ENCODE results near the gene ACTR5. TPM values are rescaled to one million over a fixed set of nuclear protein-coding genes. Genes with fewer than 3 reads are reported as not detected.

The ACTR5 gene
- total RNA-seq, 1 experiment from 2014 or later = 20.0 TPM

GRCh38 chr20:38730989-38731737, 17.1 kb upstream of the ACTR5 start:
- TF ChIP-seq CTCF (IDR thresholded peaks at IDR 0.05; ENCODE audit: insufficient read depth in 1 of 2, low read depth in 1 of 2, low read length in 1 of 2, severe bottlenecking in 1 of 2, unreplicated experiment in 1 of 2) = peak; percentile 100
- H3K27me3 Mint-ChIP-seq (ENCODE audit: insufficient read depth, unreplicated experiment) = peaks cover 66% of the 10 kb centered on the region
- no peaks in the 10 kb centered on the region for H3K9me3 Mint-ChIP-seq (ENCODE audit: unreplicated experiment)
- H3K27me3 ChIP-seq (replicated peaks; ENCODE audit: control insufficient read depth, insufficient read depth, low read length) = peaks cover 9% of the 10 kb centered on the region
- POLR2A ChIA-PET = no interaction called here
- peak overlapping the region; percentile 24 for H3K4me3 ChIP-seq (ENCODE audit: low read depth, low read length)
- intact Hi-C loops (cut with micrococcal nuclease; ENCODE audit: unreplicated experiment) = loop anchor here (1.0 to 2.0 kb wide), 3 partner anchors 17 to 85 kb away; partner anchors contain the start of gene ACTR5
- no TSS peak for BruUV-seq (replicated peaks)
- peaks cover 12% of the 10 kb centered on the region for H3K4me1 Mint-ChIP-seq (ENCODE audit: low read depth, unreplicated experiment)
- peak; percentile 91 to 93 for DNase-seq
- no peaks in the 10 kb centered on the region for H3K36me3 ChIP-seq (ENCODE audit: control insufficient read depth, insufficient read depth, low read length)
- H3K9me3 ChIP-seq = peaks cover 2% of the 10 kb centered on the region; the same call in 1 of the 2 replicates
- H3K36me3 Mint-ChIP-seq (ENCODE audit: insufficient read depth, unreplicated experiment) = no peaks in the 10 kb centered on the region
- no peak overlapping the region for H3K27ac Mint-ChIP-seq (ENCODE audit: unreplicated experiment)
- H3K4me3 Mint-ChIP-seq (ENCODE audit: unreplicated experiment) = peak overlapping the region; percentile 69
- H3K4me1 ChIP-seq = peaks cover 17% of the 10 kb centered on the region
- CTCF ChIA-PET = interaction anchor here (0.6 to 2.3 kb wide), 4 partner anchors 73 to 1143 kb away, joined by 3 to 7 read pairs (median 4); no protein-coding TSS in a partner anchor

GRCh38 chr20:38731738-38732113, 16.5 kb upstream of the ACTR5 start:
- Histone ChIP-seq H3K27me3 (replicated peaks; ENCODE audit: control insufficient read depth, insufficient read depth, low read length) (peaks cover 9% of the 10 kb centered on the region), H3K4me1 (peaks cover 17% of the 10 kb centered on the region), H3K36me3 (ENCODE audit: control insufficient read depth, insufficient read depth, low read length) (no peaks in the 10 kb centered on the region), H3K4me3 (ENCODE audit: low read depth, low read length) (no peak overlapping the region), H3K9me3 (peaks cover 2% of the 10 kb centered on the region; the same call in 1 of the 2 replicates)
- peak overlapping the region; percentile 69 for H3K4me3 Mint-ChIP-seq (ENCODE audit: unreplicated experiment)
- intact Hi-C loops (cut with micrococcal nuclease; ENCODE audit: unreplicated experiment) = loop anchor here (1.0 to 2.0 kb wide), 3 partner anchors 17 to 85 kb away; partner anchors contain the start of gene ACTR5
- DNase-seq = no peak
- H3K9me3 Mint-ChIP-seq (ENCODE audit: unreplicated experiment) = no peaks in the 10 kb centered on the region
- CTCF ChIA-PET = interaction anchor here (0.6 to 2.3 kb wide), 2 partner anchors 73 to 201 kb away, joined by 3 to 7 read pairs; no protein-coding TSS in a partner anchor
- POLR2A ChIA-PET = no interaction called here
- BruUV-seq (replicated peaks) = no TSS peak
- peak in 1 of 2 experiments; percentile 6 for TF ChIP-seq CTCF (IDR thresholded peaks at IDR 0.05; ENCODE audit: insufficient read depth in 1 of 2, low read depth in 1 of 2, low read length in 1 of 2, severe bottlenecking in 1 of 2, unreplicated experiment in 1 of 2)
- no peaks in the 10 kb centered on the region for H3K36me3 Mint-ChIP-seq (ENCODE audit: insufficient read depth, unreplicated experiment)
- H3K27ac Mint-ChIP-seq (ENCODE audit: unreplicated experiment) = no peak overlapping the region
- H3K27me3 Mint-ChIP-seq (ENCODE audit: insufficient read depth, unreplicated experiment) = peaks cover 64% of the 10 kb centered on the region
- H3K4me1 Mint-ChIP-seq (ENCODE audit: low read depth, unreplicated experiment) = peaks cover 12% of the 10 kb centered on the region

GRCh38 chr20:38732981-38733380, 15.3 kb upstream of the ACTR5 start:
- Histone ChIP-seq H3K4me3 (ENCODE audit: low read depth, low read length) (no peak overlapping the region), H3K4me1 (peaks cover 17% of the 10 kb centered on the region), H3K9me3 (peaks cover 2% of the 10 kb centered on the region; the same call in 1 of the 2 replicates), H3K27me3 (replicated peaks; ENCODE audit: control insufficient read depth, insufficient read depth, low read length) (peaks cover 9% of the 10 kb centered on the region), H3K36me3 (ENCODE audit: control insufficient read depth, insufficient read depth, low read length) (no peaks in the 10 kb centered on the region)
- H3K27me3 Mint-ChIP-seq (ENCODE audit: insufficient read depth, unreplicated experiment) = peaks cover 58% of the 10 kb centered on the region
- TF ChIP-seq CTCF (IDR thresholded peaks at IDR 0.05; ENCODE audit: insufficient read depth in 1 of 2, low read depth in 1 of 2, low read length in 1 of 2, severe bottlenecking in 1 of 2, unreplicated experiment in 1 of 2) = no peak
- CTCF ChIA-PET = interaction anchor here (0.9 kb wide), 1 partner anchor 17 kb away, joined by 3 read pairs; no protein-coding TSS in a partner anchor
- no peaks in the 10 kb centered on the region for H3K9me3 Mint-ChIP-seq (ENCODE audit: unreplicated experiment)
- intact Hi-C loops (cut with micrococcal nuclease; ENCODE audit: unreplicated experiment) = no loop called here
- no peaks in the 10 kb centered on the region for H3K36me3 Mint-ChIP-seq (ENCODE audit: insufficient read depth, unreplicated experiment)
- POLR2A ChIA-PET = no interaction called here
- DNase-seq = peak in 1 of 2 experiments; percentile 32
- H3K4me3 Mint-ChIP-seq (ENCODE audit: unreplicated experiment) = no peak overlapping the region
- no TSS peak for BruUV-seq (replicated peaks)
- H3K27ac Mint-ChIP-seq (ENCODE audit: unreplicated experiment) = no peak overlapping the region
- peaks cover 12% of the 10 kb centered on the region for H3K4me1 Mint-ChIP-seq (ENCODE audit: low read depth, unreplicated experiment)

Data from Caco-2 (cell line).